T1000 (cell line): Measurements from ENCODE around the gene PRDM10.
A peak's percentile ranks its signal among the peaks of the same experiment; 100 is the strongest.
"Not testable (repeated sequence)": the region's sequence is repeated elsewhere in the genome, so short reads cannot be mapped to it uniquely, and the experiment has no call there.

Experiments used
- DNase-seq: peaks from one replicate; lab custom pipeline; 2025; ENCODE audit warnings: mixed read lengths; lab: John Stamatoyannopoulos, UW

The PRDM10 gene

GRCh38 chr11:130015846-130016245, 13.2 kb upstream of the PRDM10 start:
- not testable (repeated sequence) for DNase-seq

GRCh38 chr11:130008326-130008725, 5.7 kb upstream of the PRDM10 start:
- DNase-seq: no peak

- no peak for DNase-seq
These were observed 4.3 kb upstream of the PRDM10 start for GRCh38 chr11:130006929-130007328.

- no peak for DNase-seq
These were observed 1.0 kb upstream of the PRDM10 start for GRCh38 chr11:130003717-130004001.

GRCh38 chr11:130002846-130003716, 446 bp upstream of the PRDM10 start:
- DNase-seq: peak; percentile 82

- no peak for DNase-seq
These were observed 929 bp downstream of the PRDM10 start for GRCh38 chr11:130001461-130002351.

- no peak for DNase-seq
These were observed 2.0 kb downstream of the PRDM10 start for GRCh38 chr11:130000552-130001176.

GRCh38 chr11:129999407-129999806, 3.2 kb downstream of the PRDM10 start:
- no peak for DNase-seq

GRCh38 chr11:129998905-129999304, 3.7 kb downstream of the PRDM10 start:
- DNase-seq: no peak

GRCh38 chr11:129998107-129998506, 4.5 kb downstream of the PRDM10 start:
- no peak for DNase-seq

GRCh38 chr11:129997513-129997912, 5.1 kb downstream of the PRDM10 start:
- no peak for DNase-seq

GRCh38 chr11:129996113-129996870, 6.3 kb downstream of the PRDM10 start:
- DNase-seq: no peak

GRCh38 chr11:129995163-129995562, 7.5 kb downstream of the PRDM10 start:
- no peak for DNase-seq

- DNase-seq: no peak
These were observed 10.3 kb downstream of the PRDM10 start for GRCh38 chr11:129992161-129992944.

- DNase-seq: no peak
These were observed 13.4 kb downstream of the PRDM10 start for GRCh38 chr11:129989149-129989813.

- no peak for DNase-seq
These were observed 14.7 kb downstream of the PRDM10 start for GRCh38 chr11:129987950-129988349.

GRCh38 chr11:129985823-129986222, 16.8 kb downstream of the PRDM10 start:
- no peak for DNase-seq

GRCh38 chr11:129980086-129980485, 22.5 kb downstream of the PRDM10 start:
- DNase-seq: no peak

GRCh38 chr11:129979046-129979605, 23.5 kb downstream of the PRDM10 start:
- DNase-seq: no peak

GRCh38 chr11:129978447-129978846, 24.2 kb downstream of the PRDM10 start:
- no peak for DNase-seq
